Measurements from ENCODE around the gene PGS1.
"Not testable (repeated sequence)": the region's sequence is repeated elsewhere in the genome, so short reads cannot be mapped to it uniquely, and the experiment has no call there.

The PGS1 gene

GRCh38 chr17:78450696-78451345, 72.4 kb downstream of the PGS1 start:
- no peak for DNase-seq

DNA sequence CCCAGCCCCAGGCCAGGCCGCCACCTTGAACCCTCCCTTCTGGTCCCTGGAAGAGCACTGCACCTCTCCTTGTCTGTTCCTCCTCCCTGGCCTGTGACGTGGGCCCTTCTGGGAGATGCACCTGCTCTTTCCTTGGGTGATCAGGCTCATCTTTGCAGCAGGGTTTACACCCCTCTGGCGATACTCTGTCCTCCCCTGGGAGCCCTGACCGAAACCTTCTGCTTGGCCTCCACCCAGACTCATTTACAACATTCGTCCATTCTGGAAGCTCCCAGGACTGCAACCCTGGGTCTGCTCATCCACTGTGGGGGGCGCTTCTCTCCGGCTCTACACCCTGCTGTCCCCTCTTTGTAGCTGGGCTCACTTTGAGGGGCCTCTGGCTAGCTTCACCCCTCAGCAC, 73.3 kb downstream of the PGS1 start:
- DNase-seq, result no peak

- DNase-seq, result no peak
These were observed 75.9 kb downstream of the PGS1 start for GRCh38 chr17:78454346-78454745.

DNA sequence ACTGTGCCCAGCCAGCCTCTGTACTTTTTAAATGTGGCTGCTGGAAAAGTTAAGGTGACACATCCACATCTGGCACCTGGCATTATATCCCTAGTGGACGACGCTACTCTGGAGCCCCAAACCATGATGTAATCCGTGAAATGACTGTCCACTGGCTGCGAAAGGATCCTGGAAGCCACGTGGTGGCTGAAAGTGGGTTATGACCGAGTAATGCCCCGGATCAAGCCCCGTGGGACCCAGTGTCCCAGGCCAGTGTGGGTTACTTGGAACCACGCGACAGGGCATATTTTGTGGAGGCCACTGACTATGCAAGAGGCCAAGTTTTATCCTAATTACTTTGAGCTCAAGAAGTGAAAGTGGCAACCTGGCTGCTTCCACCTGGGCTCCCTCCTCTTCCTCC, 79.6 kb downstream of the PGS1 start:
- no peak for DNase-seq

GRCh38 chr17:78458736-78459335, 80.4 kb downstream of the PGS1 start:
- DNase-seq, result no peak

GRCh38 chr17:78459696-78460095, 81.2 kb downstream of the PGS1 start:
- DNase-seq, result no peak

DNA sequence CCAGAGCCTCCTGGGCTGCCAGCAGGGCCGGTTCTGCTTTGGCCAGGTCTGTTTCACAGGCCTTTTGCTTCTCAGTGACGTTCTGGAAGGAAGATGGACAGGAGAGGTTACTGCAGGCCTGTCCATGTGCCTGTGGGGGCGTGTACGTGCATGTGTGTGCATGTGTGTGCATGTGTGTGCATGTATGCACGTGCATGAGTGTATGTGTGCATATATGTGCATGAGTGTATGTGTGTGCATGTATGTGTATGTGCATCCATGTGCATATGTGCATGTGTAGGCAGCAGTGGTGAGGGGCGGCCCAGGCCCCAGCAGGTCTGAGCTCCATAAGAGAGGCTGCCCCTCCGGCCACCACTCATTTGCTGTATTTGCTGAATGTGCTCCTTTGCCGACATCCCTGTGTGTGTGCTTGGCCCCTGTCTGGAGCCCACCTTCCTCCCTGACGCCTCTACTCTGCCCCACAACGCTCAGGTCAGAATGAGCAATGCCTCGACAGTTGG, 81.8 kb downstream of the PGS1 start:
- no peak for DNase-seq

DNA sequence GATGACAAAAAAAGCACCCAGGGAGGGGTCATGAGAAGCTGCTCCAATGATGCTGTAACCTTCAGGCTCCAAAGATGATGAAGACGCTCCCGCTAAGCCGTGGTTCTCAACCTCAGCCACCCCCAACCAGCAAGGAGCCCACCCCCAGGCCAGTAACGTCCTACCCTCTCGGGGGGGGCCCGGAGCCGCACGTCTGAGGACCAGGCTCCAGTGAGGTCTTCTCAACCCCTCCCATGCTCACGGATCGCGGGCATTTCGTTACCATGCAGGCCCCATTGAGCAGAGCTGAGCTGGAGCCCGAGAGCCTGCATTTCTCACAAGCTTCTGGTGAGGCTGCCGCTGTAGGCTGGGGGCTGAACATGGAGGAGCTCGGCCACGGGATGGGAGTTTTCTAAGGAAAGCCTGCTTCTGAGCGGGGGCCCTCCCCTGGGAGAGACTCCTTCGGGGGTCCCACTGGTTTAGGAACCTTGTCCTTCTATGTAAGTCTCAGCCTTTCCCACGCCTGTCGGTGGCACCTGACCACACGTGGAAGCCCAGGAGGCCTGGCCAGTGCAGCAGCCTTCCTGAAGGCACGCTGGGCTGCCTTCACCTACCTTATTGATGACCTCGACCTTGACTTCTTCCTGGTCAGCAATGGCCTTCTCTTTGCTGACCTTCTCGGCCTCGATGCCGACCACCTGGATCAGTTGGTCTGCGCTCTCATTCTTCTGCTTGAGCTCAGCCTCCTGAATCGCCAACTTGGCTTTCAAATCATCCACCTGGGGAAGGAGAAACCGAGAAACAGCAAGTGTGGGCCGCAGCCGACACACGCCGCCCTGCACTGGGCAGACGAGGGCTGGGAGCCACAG, 82.7 kb downstream of the PGS1 start:
- DNase-seq, result no peak

- no peak for DNase-seq
These were observed 83.3 kb downstream of the PGS1 start for GRCh38 chr17:78461799-78462053.

DNA sequence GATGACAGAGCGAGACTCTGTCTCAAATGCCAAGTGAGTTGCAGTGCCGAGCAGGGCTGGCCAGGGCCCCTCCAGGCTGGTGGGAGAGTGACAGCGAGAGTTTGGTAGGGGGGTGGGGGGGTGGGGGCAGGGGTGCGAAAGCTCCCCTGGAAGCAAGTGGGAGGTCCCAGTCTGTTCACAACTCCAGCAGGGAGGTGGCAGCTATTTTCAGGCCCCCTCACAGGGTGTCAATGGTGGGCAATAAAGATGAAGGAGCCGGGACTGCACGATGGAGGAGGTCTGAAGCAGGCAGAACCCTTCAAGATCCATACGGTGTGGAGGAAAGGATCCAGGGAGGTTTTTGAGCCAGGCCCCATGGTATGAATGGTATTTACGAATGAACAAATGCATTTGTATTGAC, 83.7 kb downstream of the PGS1 start:
- DNase-seq, result no peak

DNA sequence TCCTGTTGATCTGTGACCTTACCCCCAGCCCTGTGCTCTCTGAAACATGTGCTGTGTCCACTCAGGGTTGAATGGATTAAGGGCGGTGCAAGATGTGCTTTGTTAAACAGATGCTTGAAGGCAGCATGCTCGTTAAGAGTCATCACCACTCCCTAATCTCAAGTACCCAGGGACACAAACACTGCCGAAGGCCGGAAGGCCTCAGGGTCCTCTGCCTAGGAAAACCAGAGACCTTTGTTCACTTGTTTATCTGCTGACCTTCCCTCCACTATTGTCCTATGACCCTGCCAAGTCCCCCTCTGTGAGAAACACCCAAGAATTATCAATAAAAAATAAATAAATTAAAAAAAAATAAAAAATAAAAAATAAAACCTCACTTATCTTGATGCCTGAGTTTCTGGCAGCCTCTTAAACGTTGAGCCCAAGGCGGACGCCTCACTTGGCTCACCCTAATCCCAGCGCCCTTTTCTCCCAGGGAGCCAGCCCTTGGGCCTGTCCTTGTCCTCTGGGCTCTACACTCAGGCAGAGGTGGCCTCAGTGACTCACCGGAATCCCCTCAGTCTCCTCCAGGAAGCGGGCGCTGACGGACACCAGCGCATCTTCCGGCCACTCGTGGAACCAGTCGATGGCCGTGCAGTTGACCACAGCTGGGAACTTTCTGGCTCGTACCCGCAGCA, 87.8 kb downstream of the PGS1 start:
- DNase-seq, result not testable (repeated sequence)

DNA sequence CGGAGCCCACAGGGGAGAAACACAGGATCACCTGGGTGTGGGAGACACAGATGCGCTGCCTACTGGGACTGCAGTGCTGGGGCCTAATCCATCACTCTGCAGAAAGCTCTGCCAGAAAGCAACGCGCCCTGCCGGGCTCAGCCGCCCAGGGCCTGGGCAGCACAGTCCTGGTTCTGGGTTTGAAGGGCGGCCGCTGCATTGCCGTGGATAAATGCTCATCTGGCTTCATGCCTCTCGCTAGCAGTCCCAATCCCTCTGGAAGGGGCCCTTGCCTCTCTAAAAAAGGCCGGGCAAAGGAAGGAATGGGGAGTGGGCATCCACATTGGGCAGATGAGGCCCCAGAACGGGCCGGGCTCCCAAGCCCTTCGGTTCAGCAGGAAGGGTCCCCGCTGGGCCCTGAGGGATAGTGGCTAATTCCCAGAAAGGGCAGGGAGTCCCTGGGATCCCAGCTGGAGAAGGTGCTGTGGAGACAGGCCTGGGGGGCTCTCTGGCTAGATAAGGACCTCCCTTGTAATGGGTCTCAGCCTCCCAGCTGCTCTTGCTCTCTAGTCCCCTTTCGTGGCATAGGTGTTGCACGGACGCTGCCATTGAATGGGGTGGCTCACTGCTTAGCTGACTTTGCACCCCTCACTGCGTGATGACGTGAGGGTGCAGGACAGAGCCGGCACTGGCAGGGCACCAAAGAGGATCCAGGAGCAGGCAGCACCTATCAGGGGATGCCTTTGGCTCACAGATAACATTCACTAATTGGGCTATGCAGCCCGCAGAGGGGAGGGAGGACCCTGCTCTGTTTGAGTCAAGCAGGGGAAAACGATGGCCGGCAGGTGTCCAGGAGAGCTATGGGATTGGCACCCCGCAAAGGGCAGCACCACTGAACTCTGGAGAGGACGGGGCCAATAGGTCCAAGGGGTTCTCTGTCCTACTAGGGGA, 88.6 kb downstream of the PGS1 start:
- no peak for DNase-seq

DNA sequence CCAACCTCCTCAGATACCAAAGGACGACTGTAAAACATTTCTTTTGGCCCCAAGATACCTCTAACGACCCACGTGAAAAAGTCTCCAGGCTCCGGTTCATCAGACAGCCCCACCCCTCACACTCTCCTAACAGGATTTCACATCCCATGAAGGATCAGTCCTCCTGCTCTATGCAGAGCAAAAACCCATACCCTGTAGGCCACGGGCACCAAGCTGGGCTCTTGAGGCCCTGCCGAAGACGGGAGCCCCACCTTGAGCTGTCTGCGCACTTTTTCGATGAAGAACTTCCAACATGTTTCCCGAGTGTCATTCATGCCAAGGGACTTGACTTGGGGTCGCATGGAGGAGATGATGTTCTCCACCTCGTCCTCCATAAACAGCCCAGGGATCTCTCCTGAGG, 89.9 kb downstream of the PGS1 start:
- DNase-seq, result no peak

DNA sequence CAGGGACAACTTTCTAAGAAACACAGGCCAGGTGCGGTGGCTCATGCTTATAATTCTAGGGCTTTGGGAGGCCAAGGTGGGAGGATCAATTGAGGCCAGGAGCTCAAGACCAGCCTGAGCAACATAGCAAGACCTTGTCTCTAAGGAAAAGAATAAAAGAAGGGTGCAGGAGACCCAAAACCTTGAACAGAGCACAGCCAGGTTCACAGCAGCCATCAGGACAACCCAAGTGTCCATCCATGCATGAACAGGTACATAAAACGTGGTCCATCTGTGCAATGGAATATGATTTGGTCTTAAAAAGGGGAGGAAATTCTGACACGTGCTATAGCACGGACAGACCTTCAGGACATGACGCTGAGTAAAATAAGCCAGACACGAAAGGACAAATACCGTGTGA, 91.0 kb downstream of the PGS1 start:
- no peak for DNase-seq

DNA sequence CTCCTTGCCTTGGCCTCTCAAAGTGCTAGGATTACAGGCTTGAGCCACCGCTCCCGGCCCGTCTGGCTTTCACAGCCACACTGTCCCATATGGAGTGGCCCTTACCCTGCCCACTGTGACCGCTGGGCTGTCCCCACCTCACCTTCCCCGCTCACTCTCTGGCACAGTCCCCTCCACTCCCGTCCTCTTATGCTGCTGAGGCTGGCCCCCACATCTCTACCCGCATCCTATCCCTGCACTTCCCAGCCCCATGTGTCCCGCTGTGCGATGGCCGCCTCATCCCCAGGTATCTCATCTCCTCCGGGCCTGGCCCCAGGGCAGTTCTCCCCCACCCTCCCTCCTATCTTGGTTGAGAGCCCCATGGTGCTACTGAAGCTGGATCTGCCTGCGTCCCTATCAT, 93.2 kb downstream of the PGS1 start:
- DNase-seq, result no peak

GRCh38 chr17:78472035-78472905, 93.8 kb downstream of the PGS1 start:
- DNase-seq, result no peak

GRCh38 chr17:78473951-78474613, 95.6 kb downstream of the PGS1 start:
- DNase-seq, result no peak
